Measurements from ENCODE around the gene DYDC2. TPM values are rescaled to one million over a fixed set of nuclear protein-coding genes. Genes with fewer than 3 reads are reported as not detected.

DYDC2 gene
- polyA plus RNA-seq, 1 donor (not counting 4 experiments of a cell fraction or from before 2014, with no cell fraction given), result not detected

DNA sequence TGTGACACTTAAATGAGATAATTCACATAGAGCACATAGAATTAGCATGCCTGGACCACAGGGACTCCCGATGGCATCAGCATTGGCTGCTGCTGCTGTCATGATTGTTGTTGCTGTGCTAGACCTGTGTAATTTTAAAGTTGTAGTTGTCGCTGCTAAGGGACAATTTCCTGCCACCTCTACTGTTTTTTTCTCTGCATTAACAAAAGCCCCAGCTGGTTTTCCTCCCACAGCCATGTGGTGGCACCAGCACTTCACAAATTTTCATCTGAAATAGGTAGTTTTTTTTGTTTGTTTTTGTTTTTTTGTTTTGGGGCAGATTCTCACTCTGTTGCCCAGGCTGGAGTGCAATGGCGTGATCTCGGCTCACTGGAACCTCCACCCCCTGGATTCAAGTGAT lies 26.4 kb downstream of the DYDC2 start:
- no peak for DNase-seq (ENCODE audit: low read depth, low spot score)
- Histone ChIP-seq H3K79me2 (ENCODE audit: control insufficient read depth, insufficient read depth, low read length) (no peaks in the 10 kb centered on the region), H3K4me3 (ENCODE audit: control insufficient read depth in 2 of 3, extremely low read depth in 1 of 3, insufficient read depth in 2 of 3, low read depth in 1 of 3, low read length in 3 of 3) (no peak overlapping the region), H3K4me1 (ENCODE audit: control insufficient read depth, extremely low read depth, insufficient read depth, low read length) (no peaks in the 10 kb centered on the region), H3K4me2 (ENCODE audit: control insufficient read depth, extremely low read depth, insufficient read depth, low read depth, low read length) (no peak overlapping the region), H3K27ac (ENCODE audit: control insufficient read depth, insufficient read depth, low read length) (no peak overlapping the region), H4K20me1 (ENCODE audit: control insufficient read depth, extremely low read depth, insufficient read depth, low read length) (no peaks in the 10 kb centered on the region), H2AFZ (ENCODE audit: control insufficient read depth, low read length) (no peak overlapping the region), H3K9me3 (ENCODE audit: control insufficient read depth, low read depth, low read length) (no peaks in the 10 kb centered on the region), H3K27me3 (ENCODE audit: control insufficient read depth, extremely low read depth, insufficient read depth, low read length) (no peaks in the 10 kb centered on the region), H3K9me1 (ENCODE audit: control insufficient read depth, extremely low read depth, insufficient read depth, low read length) (peaks cover 2% of the 10 kb centered on the region), H3K9ac (ENCODE audit: control insufficient read depth, extremely low read depth, insufficient read depth, low read length) (no peak overlapping the region), H3K36me3 (ENCODE audit: control insufficient read depth in 2 of 2, extremely low read depth in 1 of 2, insufficient read depth in 2 of 2, low read length in 2 of 2) (no peaks in the 10 kb centered on the region)
- dilution Hi-C loops (cut with MboI; ENCODE audit: extremely low pct_ligation_motif_present, low sequenced_read_pairs), result no loop called here
- FAIRE-seq, result peak; percentile 71
- TF ChIP-seq, protein P1, sequence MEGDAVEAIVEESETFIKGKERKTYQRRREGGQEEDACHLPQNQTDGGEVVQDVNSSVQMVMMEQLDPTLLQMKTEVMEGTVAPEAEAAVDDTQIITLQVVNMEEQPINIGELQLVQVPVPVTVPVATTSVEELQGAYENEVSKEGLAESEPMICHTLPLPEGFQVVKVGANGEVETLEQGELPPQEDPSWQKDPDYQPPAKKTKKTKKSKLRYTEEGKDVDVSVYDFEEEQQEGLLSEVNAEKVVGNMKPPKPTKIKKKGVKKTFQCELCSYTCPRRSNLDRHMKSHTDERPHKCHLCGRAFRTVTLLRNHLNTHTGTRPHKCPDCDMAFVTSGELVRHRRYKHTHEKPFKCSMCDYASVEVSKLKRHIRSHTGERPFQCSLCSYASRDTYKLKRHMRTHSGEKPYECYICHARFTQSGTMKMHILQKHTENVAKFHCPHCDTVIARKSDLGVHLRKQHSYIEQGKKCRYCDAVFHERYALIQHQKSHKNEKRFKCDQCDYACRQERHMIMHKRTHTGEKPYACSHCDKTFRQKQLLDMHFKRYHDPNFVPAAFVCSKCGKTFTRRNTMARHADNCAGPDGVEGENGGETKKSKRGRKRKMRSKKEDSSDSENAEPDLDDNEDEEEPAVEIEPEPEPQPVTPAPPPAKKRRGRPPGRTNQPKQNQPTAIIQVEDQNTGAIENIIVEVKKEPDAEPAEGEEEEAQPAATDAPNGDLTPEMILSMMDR (optimal IDR thresholded peaks at IDR 0.05 in 1 of 3, IDR thresholded peaks at IDR 0.05 in 1 of 3, conservative IDR thresholded peaks at IDR 0.05 in 1 of 3; ENCODE audit: extremely low read depth in 1 of 3, insufficient read depth in 2 of 3, low read length in 3 of 3), result peak; percentile 49 to 73 (median 59)
- TF ChIP-seq EZH2 (IDR thresholded peaks at IDR 0.05; ENCODE audit: low read length), result no peak

DNA sequence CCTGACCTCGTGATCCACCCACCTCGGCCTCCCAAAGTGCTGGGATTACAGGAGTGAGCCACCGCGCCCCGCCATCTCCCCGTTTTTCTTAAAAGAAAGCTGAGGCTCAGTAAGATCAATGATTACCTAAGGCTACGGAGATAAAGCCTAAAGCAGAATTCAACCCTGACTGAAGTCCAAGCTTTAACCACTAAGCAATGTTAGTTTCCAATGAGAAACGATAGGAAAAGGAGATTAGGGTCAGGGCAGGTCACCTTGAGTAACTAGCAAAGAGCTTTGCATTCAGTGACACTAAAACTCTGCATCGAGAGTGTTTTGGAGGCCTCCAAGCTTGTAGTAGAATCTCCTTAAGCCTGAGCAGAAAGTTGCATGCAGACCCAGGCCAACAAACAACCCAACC lies 34.2 kb downstream of the DYDC2 start:
- H3K4me1 ChIP-seq (ENCODE audit: control insufficient read depth, extremely low read depth, insufficient read depth, low read length), result peaks cover 10% of the 10 kb centered on the region
- H3K27me3 ChIP-seq (ENCODE audit: control insufficient read depth, extremely low read depth, insufficient read depth, low read length), result no peaks in the 10 kb centered on the region
- DNase-seq (ENCODE audit: low read depth, low spot score), result no peak
- no peak overlapping the region for H2AFZ ChIP-seq (ENCODE audit: control insufficient read depth, low read length)
- no peak for FAIRE-seq
- no peaks in the 10 kb centered on the region for H4K20me1 ChIP-seq (ENCODE audit: control insufficient read depth, extremely low read depth, insufficient read depth, low read length)
- H3K9me3 ChIP-seq (ENCODE audit: control insufficient read depth, low read depth, low read length), result no peaks in the 10 kb centered on the region
- no peaks in the 10 kb centered on the region for H3K9me1 ChIP-seq (ENCODE audit: control insufficient read depth, extremely low read depth, insufficient read depth, low read length)
- dilution Hi-C loops (cut with MboI; ENCODE audit: extremely low pct_ligation_motif_present, low sequenced_read_pairs), result no loop called here
- no peak overlapping the region for H3K27ac ChIP-seq (ENCODE audit: control insufficient read depth, insufficient read depth, low read length)
- TF ChIP-seq EZH2 (IDR thresholded peaks at IDR 0.05; ENCODE audit: low read length), result no peak
- TF ChIP-seq, protein P1 (optimal IDR thresholded peaks at IDR 0.05 in 1 of 3, IDR thresholded peaks at IDR 0.05 in 1 of 3, conservative IDR thresholded peaks at IDR 0.05 in 1 of 3; ENCODE audit: extremely low read depth in 1 of 3, insufficient read depth in 2 of 3, low read length in 3 of 3), result no peak
- H3K36me3 ChIP-seq (ENCODE audit: control insufficient read depth in 2 of 2, extremely low read depth in 1 of 2, insufficient read depth in 2 of 2, low read length in 2 of 2), result no peaks in the 10 kb centered on the region
- H3K4me3 ChIP-seq (ENCODE audit: control insufficient read depth in 2 of 3, extremely low read depth in 1 of 3, insufficient read depth in 2 of 3, low read depth in 1 of 3, low read length in 3 of 3), result no peak overlapping the region
- no peak overlapping the region for H3K4me2 ChIP-seq (ENCODE audit: control insufficient read depth, extremely low read depth, insufficient read depth, low read depth, low read length)
- no peaks in the 10 kb centered on the region for H3K79me2 ChIP-seq (ENCODE audit: control insufficient read depth, insufficient read depth, low read length)
- no peak overlapping the region for H3K9ac ChIP-seq (ENCODE audit: control insufficient read depth, extremely low read depth, insufficient read depth, low read length)

Measured in keratinocyte (primary cell).